CD14-positive monocyte (primary cell): Measurements from ENCODE around the gene CDC42EP4. TPM values are rescaled to one million over a fixed set of nuclear protein-coding genes. Genes with fewer than 3 reads are reported as not detected.
A peak's percentile ranks its signal among the peaks of the same experiment; 100 is the strongest.

Source experiments
- DNase-seq, 3 donors: peaks; one replicate each; pipeline ENCODE4 v3.0.0-alpha.2; 2011 to 2022
- H2AFZ ChIP-seq: 2 replicates; pipeline ENCODE4 v1.6.0; 2012; ENCODE audit warnings: mild to moderate bottlenecking, low read depth, low read length, inconsistent platforms; ENCODE audit not compliant: insufficient read depth, poor library complexity, severe bottlenecking
- H3K27ac ChIP-seq, 2 donors: 1 replicate in 1 of 2; 2 replicates in 1 of 2; pipeline ENCODE4 v1.5.1; 2012 to 2013; ENCODE audit warnings: low read length in 2 of 2, control low read depth in 1 of 2, inconsistent platforms in 1 of 2, low read depth in 1 of 2, mild to moderate bottlenecking in 1 of 2
- H3K27me3 ChIP-seq, 2 donors: one replicate each; pipeline versions ENCODE4 v1.6.0 to v1.6.1; 2011 to 2013; ENCODE audit warnings: low read length in 2 of 2; ENCODE audit not compliant: control insufficient read depth in 2 of 2, insufficient read depth in 2 of 2
- H3K36me3 ChIP-seq, 2 donors: replicated peaks in 1 of 2; 1 replicate in 1 of 2; 2 replicates in 1 of 2; pipeline versions ENCODE4 v1.5.1 to v1.6.1; 2012 to 2013; ENCODE audit warnings: low read length in 2 of 2, control low read depth in 1 of 2, inconsistent platforms in 1 of 2, mild to moderate bottlenecking in 1 of 2; ENCODE audit not compliant: insufficient read depth in 2 of 2, control insufficient read depth in 1 of 2
- H3K4me1 ChIP-seq, 2 donors: 1 replicate in 1 of 2; 2 replicates in 1 of 2; pipeline versions ENCODE4 v1.5.1 to v1.6.1; 2012 to 2013; ENCODE audit warnings: low read length in 2 of 2, control low read depth in 1 of 2, inconsistent platforms in 1 of 2, mild to moderate bottlenecking in 1 of 2, moderate library complexity in 1 of 2; ENCODE audit not compliant: insufficient read depth in 2 of 2, control insufficient read depth in 1 of 2
- H3K4me2 ChIP-seq: replicated peaks from 2 replicates; pipeline ENCODE3; 2012; ENCODE audit warnings: low read length, moderate library complexity, mild to moderate bottlenecking; ENCODE audit not compliant: poor library complexity, severe bottlenecking; ENCODE audit errors: extremely low read depth
- H3K4me3 ChIP-seq, 3 experiments: fragments of 200-600 bp in 1 of 3; sonication (generic) in 1 of 3; replicated peaks in 1 of 3; 1 replicate in 2 of 3; 2 replicates in 1 of 3; pipeline ENCODE4 v1.5.1; 2011 to 2013; ENCODE audit warnings: low read length in 3 of 3, mild to moderate bottlenecking in 3 of 3, control low read depth in 2 of 3, low read depth in 2 of 3, inconsistent platforms in 1 of 3, moderate library complexity in 1 of 3
- H3K79me2 ChIP-seq: 2 replicates; pipeline ENCODE4 v1.6.0; 2012; ENCODE audit warnings: mild to moderate bottlenecking, control low read depth, inconsistent platforms, low read length, moderate library complexity; ENCODE audit not compliant: insufficient read depth
- H3K9ac ChIP-seq: 2 replicates; pipeline ENCODE4 v1.6.0; 2017; ENCODE audit warnings: low read length, mild to moderate bottlenecking; ENCODE audit not compliant: insufficient read depth, poor library complexity, severe bottlenecking
- H3K9me3 ChIP-seq, 2 donors: replicated peaks in 1 of 2; 1 replicate in 1 of 2; 2 replicates in 1 of 2; pipeline versions ENCODE4 v1.5.1 to v1.6.1; 2012 to 2013; ENCODE audit warnings: low read length in 2 of 2, control low read depth in 1 of 2; ENCODE audit not compliant: control insufficient read depth in 1 of 2, insufficient read depth in 1 of 2
- H4K20me1 ChIP-seq: 2 replicates; pipeline ENCODE4 v1.6.0; 2012; ENCODE audit warnings: mild to moderate bottlenecking, low read length, control low read depth, moderate library complexity; ENCODE audit not compliant: insufficient read depth
- H3K27ac Mint-ChIP-seq, 7 donors: one replicate each; pipeline ENCODE4 v1.8.0; 2020; ENCODE audit warnings: mild to moderate bottlenecking in 7 of 7, mixed read lengths in 7 of 7, moderate library complexity in 6 of 7, inconsistent platforms in 2 of 7
- H3K27me3 Mint-ChIP-seq, 3 donors: one replicate each; pipeline ENCODE4 v1.8.0; 2021 to 2022; ENCODE audit warnings: low read depth in 3 of 3, mild to moderate bottlenecking in 3 of 3, mixed read lengths in 3 of 3, moderate library complexity in 3 of 3, inconsistent platforms in 1 of 3
- H3K36me3 Mint-ChIP-seq, 2 donors: one replicate each; pipeline ENCODE4 v1.8.0; 2020; ENCODE audit warnings: mixed read lengths in 2 of 2, inconsistent platforms in 1 of 2, mild to moderate bottlenecking in 1 of 2
- H3K4me1 Mint-ChIP-seq: one replicate; pipeline ENCODE4 v1.8.0; 2020; ENCODE audit warnings: mild to moderate bottlenecking, mixed read lengths
- H3K4me3 Mint-ChIP-seq, 2 donors: one replicate each; pipeline ENCODE4 v1.8.0; 2020; ENCODE audit warnings: mild to moderate bottlenecking in 2 of 2, mixed read lengths in 2 of 2, moderate library complexity in 1 of 2
- H3K9me3 Mint-ChIP-seq, 7 donors: one replicate each; pipeline ENCODE4 v1.8.0; 2020 to 2022; ENCODE audit warnings: mixed read lengths in 7 of 7, mild to moderate bottlenecking in 6 of 7, moderate library complexity in 6 of 7, inconsistent platforms in 2 of 7
- WGBS: methylation state at CpG from one replicate; pipeline ENCODE4 v1.1.5; 2013; ENCODE audit warnings: missing lambda C conversion rate; ENCODE audit not compliant: insufficient coverage; 5-methylcytosine and 5-hydroxymethylcytosine counted together
- intact Hi-C, 2 donors: fragments of 100-400 bp; cut with micrococcal nuclease; formaldehyde crosslinking; loops; one replicate each; pipeline versions ENCODE4 v1.15.0 to v1.15.1; 2023
- polyA plus RNA-seq, 3 donors: library from polyadenylated mRNA; depleted of rRNA in 1 of 3; unstranded in 2 of 3; stranded (reverse) in 1 of 3; fragments of 300-500 nt in 2 of 3; fragments of >200 nt in 1 of 3; fragmentation: Illumina TruSeq in 2 of 3; gene quantifications; 1 replicate in 2 of 3; 2 replicates in 1 of 3; pipeline ENCODE4 v1.2.3, GENCODE V29; 2012 to 2021
- TF ChIP-seq, protein P1 (sequence below): fragments of 200-600 bp; IDR thresholded peaks from one replicate; pipeline ENCODE4 v1.8.0; 2022; ENCODE audit warnings: antibody characterized with exemption, mild to moderate bottlenecking

CDC42EP4 gene
- polyA plus RNA-seq, 3 donors, result 6.4 to 12.7 (median 6.6) TPM

- TF ChIP-seq, protein P1, sequence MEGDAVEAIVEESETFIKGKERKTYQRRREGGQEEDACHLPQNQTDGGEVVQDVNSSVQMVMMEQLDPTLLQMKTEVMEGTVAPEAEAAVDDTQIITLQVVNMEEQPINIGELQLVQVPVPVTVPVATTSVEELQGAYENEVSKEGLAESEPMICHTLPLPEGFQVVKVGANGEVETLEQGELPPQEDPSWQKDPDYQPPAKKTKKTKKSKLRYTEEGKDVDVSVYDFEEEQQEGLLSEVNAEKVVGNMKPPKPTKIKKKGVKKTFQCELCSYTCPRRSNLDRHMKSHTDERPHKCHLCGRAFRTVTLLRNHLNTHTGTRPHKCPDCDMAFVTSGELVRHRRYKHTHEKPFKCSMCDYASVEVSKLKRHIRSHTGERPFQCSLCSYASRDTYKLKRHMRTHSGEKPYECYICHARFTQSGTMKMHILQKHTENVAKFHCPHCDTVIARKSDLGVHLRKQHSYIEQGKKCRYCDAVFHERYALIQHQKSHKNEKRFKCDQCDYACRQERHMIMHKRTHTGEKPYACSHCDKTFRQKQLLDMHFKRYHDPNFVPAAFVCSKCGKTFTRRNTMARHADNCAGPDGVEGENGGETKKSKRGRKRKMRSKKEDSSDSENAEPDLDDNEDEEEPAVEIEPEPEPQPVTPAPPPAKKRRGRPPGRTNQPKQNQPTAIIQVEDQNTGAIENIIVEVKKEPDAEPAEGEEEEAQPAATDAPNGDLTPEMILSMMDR, result no peak
- H3K4me1 ChIP-seq, result peaks cover 10 to 14% of the 10 kb centered on the region in 2 donors
- WGBS, result 97% methylated on average over 13 of the region's 20 CpGs
- H3K9me3 ChIP-seq, result no peaks in the 10 kb centered on the region
- H3K79me2 ChIP-seq, result peaks cover 18% of the 10 kb centered on the region
- no peak overlapping the region for H3K4me2 ChIP-seq
- H3K4me1 Mint-ChIP-seq, result peaks cover 24% of the 10 kb centered on the region
- no peaks in the 10 kb centered on the region for H3K9me3 Mint-ChIP-seq
- H4K20me1 ChIP-seq, result peaks cover 13% of the 10 kb centered on the region
- H3K4me3 Mint-ChIP-seq, result no peak overlapping the region
- H3K4me3 ChIP-seq, result no peak overlapping the region
- H3K27ac ChIP-seq, result no peak overlapping the region
- no peak overlapping the region for H2AFZ ChIP-seq
- H3K36me3 Mint-ChIP-seq, result peaks cover 23 to 44% of the 10 kb centered on the region in 2 donors
- DNase-seq, result no peak
- intact Hi-C loops, result no loop called here
- no peak overlapping the region for H3K9ac ChIP-seq
- H3K36me3 ChIP-seq, result peaks cover 10 to 23% of the 10 kb centered on the region in 2 donors
- H3K27ac Mint-ChIP-seq, result no peak overlapping the region
- H3K27me3 Mint-ChIP-seq, result peaks cover 0 to 4% (median 3%) of the 10 kb centered on the region in 3 donors
- no peaks in the 10 kb centered on the region for H3K27me3 ChIP-seq
These were observed 26.7 kb downstream of the CDC42EP4 start for GRCh38 chr17:73284906-73285602.

GRCh38 chr17:73284354-73284753, 27.4 kb downstream of the CDC42EP4 start:
- peaks cover 11% of the 10 kb centered on the region for H3K79me2 ChIP-seq
- H3K27ac Mint-ChIP-seq, result peak overlapping the region in 1 of 7 donors; percentile 50
- no peak overlapping the region for H3K27ac ChIP-seq

More at GRCh38 chr17:73284354-73284753, 27.4 kb downstream of the CDC42EP4 start:
- H3K36me3 Mint-ChIP-seq, result peaks cover 23 to 44% of the 10 kb centered on the region in 2 donors
- Histone ChIP-seq H3K4me2 (no peak overlapping the region), H3K36me3 (peaks cover 10 to 23% of the 10 kb centered on the region in 2 donors), H4K20me1 (peaks cover 13% of the 10 kb centered on the region), H3K27me3 (no peaks in the 10 kb centered on the region), H3K9ac (no peak overlapping the region), H3K9me3 (no peaks in the 10 kb centered on the region), H3K4me1 (peaks cover 3 to 7% of the 10 kb centered on the region in 2 donors), H3K4me3 (no peak overlapping the region), H2AFZ (no peak overlapping the region)
- H3K4me1 Mint-ChIP-seq, result peaks cover 17% of the 10 kb centered on the region
- DNase-seq, result no peak
- H3K27me3 Mint-ChIP-seq, result peaks cover 0 to 4% (median 3%) of the 10 kb centered on the region in 3 donors
- TF ChIP-seq, protein P1, result no peak
- intact Hi-C loops, result no loop called here
- no peaks in the 10 kb centered on the region for H3K9me3 Mint-ChIP-seq
- WGBS, result 83% methylated on average over 1 of the region's 8 CpGs
- no peak overlapping the region for H3K4me3 Mint-ChIP-seq
